ENCODE results near the gene BLOC1S1. TPM values are rescaled to one million over a fixed set of nuclear protein-coding genes. Genes with fewer than 3 reads are reported as not detected.

BLOC1S1 gene
- total RNA-seq, 1 donor from 2014 or later: 134 TPM

DNA sequence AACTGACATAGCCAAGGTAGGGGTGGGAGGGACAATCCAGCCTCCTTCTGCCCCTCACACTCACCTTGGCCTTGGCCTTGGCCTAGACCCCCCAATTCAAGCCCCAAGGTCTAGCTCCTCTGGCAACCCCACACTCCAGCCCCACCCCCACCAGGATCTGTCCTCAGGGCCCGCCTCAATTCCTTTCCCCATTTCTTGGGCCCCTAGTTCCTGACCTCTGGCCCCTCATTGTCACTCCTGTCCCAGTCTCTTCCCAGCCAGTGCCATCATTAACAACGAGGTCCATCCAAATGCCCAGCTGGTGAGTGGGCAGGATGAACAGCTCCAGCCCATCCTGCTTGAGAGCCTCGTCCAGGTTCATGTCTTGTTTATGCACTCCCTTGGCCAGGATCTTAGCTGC is 20.2 kb downstream of the BLOC1S1 start:
- H3K4me1 ChIP-seq: peaks cover 27% of the 10 kb centered on the region
- TF ChIP-seq, protein P1, sequence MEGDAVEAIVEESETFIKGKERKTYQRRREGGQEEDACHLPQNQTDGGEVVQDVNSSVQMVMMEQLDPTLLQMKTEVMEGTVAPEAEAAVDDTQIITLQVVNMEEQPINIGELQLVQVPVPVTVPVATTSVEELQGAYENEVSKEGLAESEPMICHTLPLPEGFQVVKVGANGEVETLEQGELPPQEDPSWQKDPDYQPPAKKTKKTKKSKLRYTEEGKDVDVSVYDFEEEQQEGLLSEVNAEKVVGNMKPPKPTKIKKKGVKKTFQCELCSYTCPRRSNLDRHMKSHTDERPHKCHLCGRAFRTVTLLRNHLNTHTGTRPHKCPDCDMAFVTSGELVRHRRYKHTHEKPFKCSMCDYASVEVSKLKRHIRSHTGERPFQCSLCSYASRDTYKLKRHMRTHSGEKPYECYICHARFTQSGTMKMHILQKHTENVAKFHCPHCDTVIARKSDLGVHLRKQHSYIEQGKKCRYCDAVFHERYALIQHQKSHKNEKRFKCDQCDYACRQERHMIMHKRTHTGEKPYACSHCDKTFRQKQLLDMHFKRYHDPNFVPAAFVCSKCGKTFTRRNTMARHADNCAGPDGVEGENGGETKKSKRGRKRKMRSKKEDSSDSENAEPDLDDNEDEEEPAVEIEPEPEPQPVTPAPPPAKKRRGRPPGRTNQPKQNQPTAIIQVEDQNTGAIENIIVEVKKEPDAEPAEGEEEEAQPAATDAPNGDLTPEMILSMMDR (IDR thresholded peaks at IDR 0.05): no peak
- H3K9me3 ChIP-seq: no peaks in the 10 kb centered on the region
- H3K36me3 ChIP-seq: no peaks in the 10 kb centered on the region
- intact Hi-C loops (cut with DNase I): no loop called here
- DNase-seq (no peak), ATAC-seq (no peak)
- H3K27me3 ChIP-seq (ENCODE audit: low read depth): no peaks in the 10 kb centered on the region
- no peak overlapping the region for H3K27ac ChIP-seq
- H3K4me3 ChIP-seq: no peak overlapping the region

DNA sequence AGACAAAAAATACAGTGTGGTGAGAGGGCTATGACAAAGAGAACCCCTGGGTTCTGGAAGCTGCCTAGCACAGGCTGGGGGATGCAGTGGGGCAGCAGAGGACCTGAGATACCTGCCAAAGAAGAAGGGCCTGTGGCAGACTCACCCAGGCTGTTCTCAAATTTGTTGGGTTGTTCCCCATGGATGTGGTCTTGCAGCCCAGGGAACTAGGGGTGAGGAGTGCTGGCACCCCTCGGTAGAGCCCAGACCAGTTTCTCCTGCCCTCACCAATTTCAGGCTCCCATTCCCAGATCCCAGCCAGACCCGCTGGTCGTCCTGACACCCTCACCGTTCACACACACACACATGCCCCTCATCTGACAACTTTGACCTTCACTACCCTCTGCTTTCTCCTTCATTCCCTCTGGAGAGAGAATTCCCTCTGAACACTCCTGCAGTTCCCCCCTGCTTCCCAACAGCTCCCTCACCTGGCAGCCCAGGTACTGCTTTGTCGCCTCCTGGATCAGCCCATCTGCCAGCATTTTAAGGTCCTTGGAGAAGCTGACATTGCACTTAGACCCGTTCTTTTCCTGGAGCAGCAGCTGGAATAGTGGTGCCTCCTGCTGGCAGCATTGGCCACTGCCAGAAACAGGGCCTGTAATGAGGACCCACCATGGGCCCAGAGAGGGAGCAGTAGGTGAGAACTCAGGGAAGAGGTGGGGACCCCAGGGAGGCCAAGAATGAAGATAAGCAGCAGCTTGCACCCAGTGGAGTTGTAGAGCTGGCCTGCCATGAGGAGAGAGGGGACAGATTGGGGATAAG is 21.1 kb downstream of the BLOC1S1 start:
- H3K27me3 ChIP-seq (ENCODE audit: low read depth): no peaks in the 10 kb centered on the region
- TF ChIP-seq, protein P1 (IDR thresholded peaks at IDR 0.05): peak; percentile 78
- DNase-seq: peak; percentile 80
- H3K27ac ChIP-seq: no peak overlapping the region
- intact Hi-C loops (cut with DNase I): no loop called here
- no peaks in the 10 kb centered on the region for H3K36me3 ChIP-seq
- ATAC-seq: peak; percentile 83 to 86
- no peaks in the 10 kb centered on the region for H3K9me3 ChIP-seq
- H3K4me3 ChIP-seq: no peak overlapping the region
- H3K4me1 ChIP-seq: peaks cover 21% of the 10 kb centered on the region

DNA sequence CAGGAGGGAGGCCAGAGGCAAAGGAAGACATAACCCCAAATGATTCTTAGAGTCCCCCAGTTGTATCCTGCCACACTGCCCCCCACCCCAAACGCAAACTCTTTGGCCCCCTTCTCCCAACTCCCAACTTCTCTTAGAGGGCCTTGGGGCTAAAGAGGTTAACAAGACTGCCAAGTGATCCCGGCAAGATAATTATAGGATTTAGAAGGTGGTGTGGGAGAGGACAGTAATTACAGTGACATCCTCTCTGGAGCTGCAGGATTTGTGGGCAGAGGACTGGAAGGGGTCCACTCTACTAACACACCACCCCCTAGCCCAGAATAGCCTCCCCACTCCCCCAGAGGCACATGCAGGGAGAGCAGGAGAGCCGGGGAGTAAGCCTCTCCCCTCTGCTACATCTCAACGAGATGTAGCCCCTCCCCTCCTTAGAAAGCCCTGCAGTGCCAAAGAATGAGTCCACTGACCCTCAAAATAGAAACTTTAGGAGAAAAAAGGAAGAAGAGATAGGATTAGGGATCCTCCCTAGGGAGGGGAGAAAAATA is 21.8 kb downstream of the BLOC1S1 start:
- Histone ChIP-seq H3K9me3 (no peaks in the 10 kb centered on the region), H3K27ac (peak overlapping the region; percentile 82), H3K4me1 (peaks cover 23% of the 10 kb centered on the region), H3K27me3 (ENCODE audit: low read depth) (no peaks in the 10 kb centered on the region), H3K4me3 (peak overlapping the region; percentile 66), H3K36me3 (no peaks in the 10 kb centered on the region)
- intact Hi-C loops (cut with DNase I): no loop called here
- no peak for DNase-seq
- TF ChIP-seq, protein P1 (IDR thresholded peaks at IDR 0.05): no peak
- ATAC-seq: peak; percentile 4

DNA sequence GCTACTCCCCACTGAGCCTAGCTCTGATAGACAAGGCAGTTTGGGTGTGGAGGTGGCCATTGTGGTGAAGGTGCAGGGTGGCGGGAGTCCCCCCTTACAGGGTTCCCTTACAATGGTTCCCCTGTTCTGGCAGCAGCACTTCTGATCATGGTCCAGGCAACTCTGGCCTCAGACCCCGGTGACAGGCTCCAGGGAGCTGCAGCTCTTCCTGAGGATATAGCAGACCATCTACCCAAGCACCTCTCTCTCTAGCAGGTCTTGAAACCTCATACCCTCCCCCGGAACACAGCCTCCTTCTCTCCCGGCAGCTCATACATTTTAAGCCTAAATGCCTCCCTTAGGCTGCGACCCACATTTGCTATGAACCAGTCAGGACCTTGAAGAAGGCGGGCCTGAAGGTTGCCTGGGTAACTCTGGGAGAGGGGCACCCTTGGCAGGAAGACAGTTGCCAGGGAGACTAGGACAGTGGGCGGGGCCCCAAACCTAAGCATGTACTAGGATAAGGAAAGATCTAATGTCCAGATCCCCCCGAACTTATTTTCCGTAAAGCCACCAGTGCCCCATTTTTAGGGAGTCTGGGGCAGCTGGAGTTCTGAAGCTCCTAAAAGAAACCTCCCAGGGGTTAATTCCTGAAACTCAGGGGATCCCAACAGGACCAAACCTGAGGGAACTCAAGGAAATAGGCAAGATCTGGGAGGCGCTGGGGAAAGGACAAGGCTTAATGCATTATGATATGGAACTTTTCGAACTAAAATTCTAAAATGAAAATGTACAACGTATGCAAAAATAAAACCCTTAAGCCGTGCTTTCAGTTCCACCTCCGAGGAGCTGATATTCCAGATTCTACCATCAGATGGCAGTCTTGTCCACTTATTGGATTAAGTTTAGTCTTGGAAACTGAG is 22.5 kb downstream of the BLOC1S1 start:
- no peaks in the 10 kb centered on the region for H3K27me3 ChIP-seq (ENCODE audit: low read depth)
- TF ChIP-seq, protein P1 (IDR thresholded peaks at IDR 0.05): peak; percentile 87
- H3K27ac ChIP-seq: peak overlapping the region; percentile 82

DNA sequence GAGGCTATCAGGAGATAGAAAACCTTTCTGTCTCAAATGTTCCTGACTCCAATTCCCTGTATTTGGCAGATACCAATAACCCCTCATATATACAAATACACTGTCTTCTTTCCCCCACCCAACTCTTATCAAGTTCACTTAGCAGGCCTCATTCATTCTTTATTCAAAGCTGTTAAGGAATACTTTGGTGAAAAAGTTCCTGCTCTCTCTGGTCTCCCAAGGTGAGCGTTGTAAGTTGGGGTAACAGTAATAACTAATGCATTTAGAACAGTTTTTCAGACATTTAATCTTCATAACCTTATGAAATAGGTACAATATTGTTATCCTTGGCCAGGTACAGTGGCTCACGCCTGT is 23.2 kb downstream of the BLOC1S1 start:
- DNase-seq (no peak), ATAC-seq (no peak)
- no peaks in the 10 kb centered on the region for H3K27me3 ChIP-seq (ENCODE audit: low read depth)
- H3K4me1 ChIP-seq: peaks cover 30% of the 10 kb centered on the region
- no peaks in the 10 kb centered on the region for H3K9me3 ChIP-seq
- peak overlapping the region; percentile 66 for H3K4me3 ChIP-seq
- TF ChIP-seq, protein P1 (IDR thresholded peaks at IDR 0.05): no peak
- H3K27ac ChIP-seq: no peak overlapping the region
- intact Hi-C loops (cut with DNase I): no loop called here
- no peaks in the 10 kb centered on the region for H3K36me3 ChIP-seq

More for the DNA sequence above, 22.5 kb downstream of the BLOC1S1 start:
- Histone ChIP-seq H3K9me3 (no peaks in the 10 kb centered on the region), H3K4me3 (peak overlapping the region; percentile 66), H3K4me1 (peaks cover 23% of the 10 kb centered on the region), H3K36me3 (no peaks in the 10 kb centered on the region)
- DNase-seq: peak; percentile 85
- ATAC-seq: peak; percentile 84 to 91
- intact Hi-C loops (cut with DNase I): no loop called here

Data from lower lobe of right lung (tissue), 2 donors.